Superior temporal gyrus (tissue), 1 donor: Measurements from ENCODE around the gene PTPRU.

Experiments
- DNase-seq: peaks from one replicate; pipeline ENCODE4 v3.0.0-alpha.2; 2016; ENCODE audit errors: extremely low spot score

Gene PTPRU

GRCh38 chr1:29266912-29267311 is 30.6 kb downstream of the PTPRU start:
- no peak for DNase-seq

- no peak for DNase-seq
These were observed 31.2 kb downstream of the PTPRU start for GRCh38 chr1:29267321-29268070.

- DNase-seq: peak; percentile 78
These were observed 33.1 kb downstream of the PTPRU start for GRCh38 chr1:29269382-29269781.

GRCh38 chr1:29270929-29271521 is 34.7 kb downstream of the PTPRU start:
- DNase-seq: no peak

GRCh38 chr1:29271724-29272123 is 35.4 kb downstream of the PTPRU start:
- DNase-seq: no peak

GRCh38 chr1:29272147-29272907 is 36.0 kb downstream of the PTPRU start:
- DNase-seq: no peak

GRCh38 chr1:29275435-29275834 is 39.1 kb downstream of the PTPRU start:
- no peak for DNase-seq

GRCh38 chr1:29278124-29278523 is 41.8 kb downstream of the PTPRU start:
- no peak for DNase-seq

- DNase-seq: no peak
These were observed 43.1 kb downstream of the PTPRU start for GRCh38 chr1:29279406-29279805.

GRCh38 chr1:29279951-29280391 is 43.6 kb downstream of the PTPRU start:
- no peak for DNase-seq

GRCh38 chr1:29280409-29281131 is 44.2 kb downstream of the PTPRU start:
- DNase-seq: no peak

- no peak for DNase-seq
These were observed 45.2 kb downstream of the PTPRU start for GRCh38 chr1:29281571-29281970.

- DNase-seq: no peak
These were observed 46.0 kb downstream of the PTPRU start for GRCh38 chr1:29282135-29282923.

- no peak for DNase-seq
These were observed 46.8 kb downstream of the PTPRU start for GRCh38 chr1:29282924-29283803.

GRCh38 chr1:29283804-29284195 is 47.5 kb downstream of the PTPRU start:
- DNase-seq: no peak

- no peak for DNase-seq
These were observed 48.1 kb downstream of the PTPRU start for GRCh38 chr1:29284286-29284960.

- no peak for DNase-seq
These were observed 48.7 kb downstream of the PTPRU start for GRCh38 chr1:29284961-29285560.

- no peak for DNase-seq
These were observed 49.4 kb downstream of the PTPRU start for GRCh38 chr1:29285771-29286170.

GRCh38 chr1:29286194-29286767 is 50.0 kb downstream of the PTPRU start:
- DNase-seq: no peak
